HG03064 (cell line): ENCODE data around the gene BICDL2.
A peak's percentile ranks its signal among the peaks of the same experiment; 100 is the strongest.

ENCODE experiments used
- ATAC-seq: cut with Tn5 transposase; IDR thresholded peaks from one replicate; pipeline ENCODE4 v1.9.1; 2021; ENCODE audit warnings: low read depth; ENCODE audit not compliant: unreplicated experiment

Gene BICDL2

DNA sequence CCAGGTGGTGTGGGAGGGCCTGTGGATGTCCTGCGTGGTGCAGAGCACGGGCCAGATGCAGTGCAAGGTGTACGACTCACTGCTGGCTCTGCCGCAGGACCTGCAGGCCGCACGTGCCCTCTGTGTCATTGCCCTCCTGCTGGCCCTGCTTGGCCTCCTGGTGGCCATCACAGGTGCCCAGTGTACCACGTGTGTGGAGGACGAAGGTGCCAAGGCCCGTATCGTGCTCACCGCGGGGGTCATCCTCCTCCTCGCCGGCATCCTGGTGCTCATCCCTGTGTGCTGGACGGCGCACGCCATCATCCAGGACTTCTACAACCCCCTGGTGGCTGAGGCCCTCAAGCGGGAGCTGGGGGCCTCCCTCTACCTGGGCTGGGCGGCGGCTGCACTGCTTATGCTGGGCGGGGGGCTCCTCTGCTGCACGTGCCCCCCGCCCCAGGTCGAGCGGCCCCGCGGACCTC lies 23.2 kb downstream of the BICDL2 start:
- no peak for ATAC-seq

DNA sequence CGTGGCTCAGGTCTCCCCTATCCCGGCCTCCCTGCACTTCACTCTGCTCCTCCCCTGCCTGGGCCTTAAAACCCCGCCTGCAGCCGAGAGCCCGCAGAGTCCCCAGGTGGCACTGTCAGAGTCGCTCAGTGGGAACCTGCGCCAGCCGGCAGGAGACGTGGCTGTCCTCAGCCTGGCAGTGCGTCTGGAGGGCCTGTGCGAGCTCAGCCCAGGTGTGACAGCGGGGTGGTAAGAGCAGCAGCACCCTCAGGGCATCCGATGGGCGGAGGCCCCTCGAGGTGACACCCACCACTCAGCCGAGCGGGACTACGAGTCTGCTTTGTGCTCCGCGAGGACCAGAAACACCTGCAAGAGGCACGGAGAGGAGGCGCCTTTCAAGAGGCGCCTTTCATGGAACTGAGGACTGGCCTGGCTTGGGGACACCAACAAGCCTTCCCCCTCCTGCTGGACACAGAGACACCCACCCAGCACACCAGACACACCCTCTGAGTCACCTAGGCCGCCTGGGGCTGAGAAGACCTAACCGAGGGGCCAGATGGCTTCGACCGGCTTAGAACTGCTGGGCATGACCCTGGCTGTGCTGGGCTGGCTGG lies 23.8 kb downstream of the BICDL2 start, which contains the start of gene CLDN9:
Gene CLDN9 (plus strand): TSS at position 96 of the 593 bp plus-strand sequence. CDS start 440 bp downstream, at position 536.
- ATAC-seq, result no peak

DNA sequence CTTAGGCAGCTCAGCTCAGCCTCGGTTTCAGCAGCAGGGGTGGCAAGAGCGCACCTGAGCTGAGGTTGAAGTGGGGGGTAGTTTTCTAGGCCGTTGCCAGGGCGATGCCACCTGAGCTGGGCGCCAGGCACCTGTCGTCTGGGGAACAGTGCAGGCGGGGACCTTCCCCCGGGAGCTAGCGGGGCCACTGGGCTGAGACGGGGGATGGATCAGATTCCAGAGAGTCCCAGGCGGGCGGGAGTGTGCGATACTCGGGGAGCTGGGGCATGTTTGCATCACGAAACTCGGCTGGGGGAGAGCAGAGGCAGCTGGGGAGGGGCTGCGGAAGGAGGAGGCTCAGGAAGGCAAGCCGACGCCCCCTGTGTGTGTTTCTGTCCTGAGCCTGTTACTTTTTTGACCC lies 24.5 kb downstream of the BICDL2 start:
- no peak for ATAC-seq

DNA sequence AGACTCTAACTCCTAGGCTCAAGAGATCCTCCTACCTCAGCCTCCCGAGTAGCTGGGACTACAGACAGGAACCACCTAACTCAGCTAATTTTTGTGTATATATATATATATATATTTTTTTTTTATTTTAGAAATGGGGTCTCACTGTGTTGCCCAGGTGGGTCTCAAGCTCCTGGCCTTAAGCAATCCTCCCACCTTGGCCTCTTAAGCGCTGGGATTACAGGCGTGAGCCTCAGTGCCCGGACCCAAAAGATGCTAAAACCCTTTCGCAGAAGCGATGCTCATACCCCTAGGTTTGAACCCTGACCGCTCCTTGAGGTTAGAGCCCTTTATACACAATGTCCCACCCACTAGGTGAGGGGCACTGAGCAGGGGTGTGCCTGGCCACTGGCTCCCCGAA lies 26.2 kb downstream of the BICDL2 start:
- no peak for ATAC-seq

DNA sequence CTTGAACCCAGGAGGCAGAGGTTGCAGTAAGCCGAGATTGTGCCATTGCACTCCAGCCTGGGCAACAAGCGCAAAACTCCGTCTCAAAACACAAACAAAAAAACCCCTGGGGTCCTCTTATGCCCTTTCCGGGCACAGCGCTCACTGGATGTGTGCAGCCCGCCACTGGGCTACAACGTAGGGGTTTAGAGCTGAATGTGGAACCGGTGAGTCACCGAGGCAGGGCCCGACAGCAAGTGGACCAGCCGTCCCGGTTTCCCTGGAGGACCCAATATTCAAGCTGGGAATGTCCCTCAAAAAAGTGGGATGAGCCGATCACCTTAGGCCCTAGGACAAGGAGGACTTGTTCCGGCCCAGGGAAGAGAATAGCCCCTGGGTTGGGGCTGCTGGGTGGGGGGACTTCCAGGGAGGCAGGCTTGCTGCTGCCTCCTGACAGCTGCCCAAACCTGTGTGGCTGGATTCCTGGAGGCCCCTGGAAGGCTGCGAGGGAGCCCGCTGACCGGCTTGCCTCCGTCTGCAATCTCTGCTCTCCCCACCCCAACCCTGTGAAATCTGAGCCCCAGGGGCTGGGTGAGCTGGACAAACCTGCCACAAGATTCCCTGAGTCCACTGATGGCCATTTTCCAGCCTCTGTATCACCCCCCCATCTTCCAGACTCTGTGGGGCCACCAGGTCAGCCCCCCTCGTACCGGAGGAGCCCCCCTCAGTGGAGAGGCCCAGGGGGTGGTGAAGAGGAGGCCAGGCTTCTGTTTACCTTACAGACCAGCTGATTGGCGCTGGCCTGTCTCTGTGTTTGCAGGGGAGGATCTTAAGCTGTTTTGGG lies 27.0 kb downstream of the BICDL2 start:
- no peak for ATAC-seq

DNA sequence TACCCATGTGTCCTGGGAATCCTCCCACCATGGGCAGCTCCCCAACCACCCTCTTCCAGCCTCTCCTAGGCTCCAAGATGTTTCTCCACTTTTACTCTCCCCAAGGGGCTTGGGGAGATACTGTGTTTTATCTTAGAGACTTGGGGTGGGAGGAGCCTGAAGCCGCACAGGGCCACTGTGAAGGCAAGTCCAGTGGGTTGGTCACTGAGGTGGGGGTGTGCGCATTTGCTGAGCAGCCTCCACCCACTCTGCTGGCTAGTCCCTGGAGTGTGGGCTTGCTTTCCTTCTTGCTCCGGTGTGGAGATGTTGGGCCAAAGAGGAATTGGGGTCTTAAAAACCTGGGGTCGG lies 28.1 kb downstream of the BICDL2 start:
- no peak for ATAC-seq

DNA sequence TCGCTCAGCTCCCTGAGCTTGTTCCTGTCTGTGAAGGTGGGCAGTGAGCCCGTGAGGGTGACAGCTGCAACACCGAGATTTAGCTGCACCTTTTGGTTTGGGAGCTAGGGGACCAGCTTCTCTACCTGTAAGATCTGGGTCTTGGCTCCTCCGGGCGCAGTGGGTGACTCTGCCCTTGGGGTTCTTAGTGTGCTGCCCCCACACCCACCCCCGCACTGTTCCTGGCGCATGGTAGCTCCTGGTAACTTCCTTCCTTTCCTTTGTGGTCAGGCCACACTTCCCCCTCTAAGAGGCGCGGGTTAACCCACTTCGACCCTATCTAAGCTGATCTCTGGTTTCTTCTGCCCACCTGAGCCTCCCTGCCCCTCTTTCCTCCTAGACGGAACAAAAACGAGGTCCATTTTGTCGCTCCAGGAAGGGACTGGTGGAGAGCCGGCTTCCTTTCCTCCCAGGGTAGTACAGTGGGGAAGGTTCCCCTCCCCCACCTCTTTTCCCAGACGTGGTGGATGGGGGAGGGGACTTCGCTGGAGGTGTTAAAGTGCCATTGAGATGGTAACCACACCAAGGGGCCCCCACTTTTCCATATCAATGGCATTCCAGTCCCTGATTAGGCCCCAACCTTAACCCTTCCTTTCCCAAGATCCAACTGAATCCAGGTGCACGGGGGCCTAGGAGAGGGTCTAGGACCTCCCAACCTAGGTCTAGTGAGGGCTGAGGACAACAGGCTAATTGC lies 28.6 kb downstream of the BICDL2 start:
- ATAC-seq, result no peak

DNA sequence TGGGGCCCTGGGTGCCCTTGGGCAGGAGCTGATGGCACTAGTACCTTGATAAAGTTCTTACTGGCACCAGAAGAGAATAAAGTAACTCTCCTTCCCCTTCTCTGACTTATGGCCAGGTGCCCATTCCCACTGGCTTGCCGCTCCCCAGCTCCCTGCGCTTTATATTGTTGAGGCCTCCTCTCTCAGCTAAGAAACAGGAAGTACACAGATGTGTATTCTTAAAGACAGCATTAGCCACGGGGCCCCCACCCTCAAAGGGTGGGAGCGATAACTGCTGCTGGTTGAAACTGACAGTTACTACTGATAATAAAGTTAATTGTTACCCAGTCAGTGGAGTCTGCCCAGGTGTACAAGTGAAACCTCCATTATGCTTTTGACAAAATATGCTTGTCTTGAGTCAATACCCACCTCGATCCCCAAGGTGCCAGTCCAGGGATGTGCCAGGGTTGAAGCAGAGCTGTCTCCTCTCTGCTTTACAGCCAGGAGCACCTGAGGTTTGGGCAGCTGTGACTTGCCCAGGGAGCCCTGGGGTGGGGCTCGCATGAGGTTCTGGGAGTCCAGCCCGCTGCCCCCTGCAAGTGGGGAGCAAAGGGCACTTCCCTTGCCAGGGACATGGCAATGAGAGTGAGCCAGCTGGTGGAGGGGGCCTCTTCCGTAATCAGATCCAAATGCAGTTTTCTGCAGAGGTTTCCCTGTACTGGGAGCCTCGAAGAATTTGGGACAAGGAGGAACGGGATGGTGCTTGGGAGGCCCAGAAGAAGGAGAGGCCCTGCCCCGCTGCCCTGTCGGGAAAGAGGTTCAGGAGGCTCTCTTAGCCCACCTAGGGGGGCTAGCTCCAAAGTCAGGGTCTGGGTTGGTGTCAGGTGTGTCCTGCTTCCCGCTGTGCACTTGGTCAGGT lies 29.4 kb downstream of the BICDL2 start:
- ATAC-seq, result no peak

DNA sequence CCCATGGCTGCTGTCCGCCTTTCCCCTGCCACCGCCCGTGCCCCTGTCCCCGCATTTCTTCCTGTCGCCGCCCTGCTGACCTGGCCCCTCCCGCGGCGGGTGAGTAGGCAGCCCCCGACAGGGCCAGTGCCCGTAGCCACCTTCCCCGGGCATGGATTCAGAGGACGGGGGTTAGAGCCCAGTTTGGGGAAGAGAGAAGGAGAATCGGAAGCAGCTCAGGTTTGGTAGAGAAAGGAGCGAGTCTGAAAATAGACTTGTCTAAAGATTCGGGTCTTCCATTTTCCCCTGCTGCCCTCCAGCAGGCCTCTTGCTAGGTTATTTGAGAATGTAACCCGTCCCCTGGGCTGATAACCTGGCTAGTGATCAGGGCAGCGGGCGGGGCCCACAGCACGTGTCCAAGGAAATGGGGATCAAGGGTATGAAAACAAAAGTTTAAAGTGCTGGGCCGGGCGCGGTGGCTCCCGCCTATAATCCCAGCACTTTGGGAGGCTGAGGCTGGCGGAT lies 31.9 kb downstream of the BICDL2 start:
- no peak for ATAC-seq

DNA sequence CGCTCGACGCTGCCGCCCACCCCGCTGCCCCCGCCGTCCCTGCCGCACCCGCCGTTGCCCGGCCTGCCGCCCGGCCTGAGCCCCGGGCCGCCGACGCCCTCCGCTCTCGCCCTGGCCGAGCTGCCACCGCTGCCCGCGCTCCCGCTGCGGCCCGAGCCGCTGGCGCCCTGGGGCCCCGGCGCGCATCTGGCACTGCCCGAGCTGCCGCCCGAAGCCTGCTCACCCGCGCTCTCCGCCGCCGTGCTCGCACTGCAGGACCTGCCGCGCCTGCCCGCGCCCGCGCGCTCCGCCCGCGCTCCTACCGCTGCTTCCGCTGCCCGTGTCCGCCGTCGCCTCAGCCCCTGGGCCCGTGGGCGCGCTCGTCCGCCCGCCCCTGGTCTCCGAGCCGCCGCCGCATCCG lies 32.4 kb downstream of the BICDL2 start:
- no peak for ATAC-seq

DNA sequence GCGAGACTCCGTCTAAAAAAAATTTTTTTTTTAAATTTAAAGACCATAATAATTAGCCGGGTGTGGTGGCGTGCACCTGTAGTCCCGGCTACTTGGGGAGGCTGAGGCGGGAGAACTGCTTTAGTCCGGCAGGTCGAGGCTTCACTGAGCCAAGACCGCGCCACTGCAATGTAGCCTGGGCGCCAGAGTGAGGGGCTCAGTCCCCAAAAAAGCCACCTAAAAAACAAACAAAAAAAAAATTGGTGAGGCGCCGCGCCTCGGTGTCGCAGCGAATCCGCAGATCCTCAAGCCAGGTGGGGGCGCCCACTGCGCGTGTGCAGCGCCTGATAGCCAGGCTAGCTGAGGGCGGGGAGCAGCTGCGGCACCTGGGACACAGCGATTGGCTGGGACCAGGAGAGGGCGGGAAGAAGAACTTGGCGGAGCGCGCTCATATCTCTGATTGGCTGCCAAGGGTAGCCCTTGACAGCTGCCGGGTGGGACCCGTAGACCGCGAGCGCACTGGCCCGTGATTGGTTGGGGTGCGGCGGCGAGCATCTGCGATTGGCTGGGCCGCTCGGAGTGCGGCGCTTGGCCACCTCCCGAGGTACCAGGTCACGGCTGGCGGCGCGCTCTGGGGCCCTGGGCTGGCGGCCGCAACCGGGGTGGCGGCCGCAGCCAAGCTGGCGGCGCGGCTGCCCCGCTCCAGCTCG lies 33.0 kb downstream of the BICDL2 start:
- ATAC-seq, result peak; percentile 93

DNA sequence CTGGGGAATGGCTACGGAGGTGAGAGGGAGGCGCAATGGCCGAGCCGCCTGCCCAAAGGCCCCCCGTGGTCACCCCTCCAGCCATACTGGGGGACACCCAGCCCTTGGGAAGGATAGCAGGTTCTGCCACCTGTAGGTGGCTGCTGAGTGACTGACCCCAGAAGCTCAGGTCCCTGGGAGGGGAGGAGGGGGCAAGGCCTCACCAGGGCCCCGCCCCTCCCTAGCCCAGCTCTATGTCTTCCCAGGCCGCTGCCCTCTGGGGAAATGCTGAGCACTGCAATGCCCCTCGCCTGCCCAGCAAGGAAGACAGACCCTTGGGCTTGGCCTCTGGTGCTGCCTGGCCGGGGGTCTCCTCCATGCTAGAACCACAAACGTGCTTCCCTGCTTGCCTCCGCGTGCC lies 35.4 kb downstream of the BICDL2 start:
- ATAC-seq, result no peak

DNA sequence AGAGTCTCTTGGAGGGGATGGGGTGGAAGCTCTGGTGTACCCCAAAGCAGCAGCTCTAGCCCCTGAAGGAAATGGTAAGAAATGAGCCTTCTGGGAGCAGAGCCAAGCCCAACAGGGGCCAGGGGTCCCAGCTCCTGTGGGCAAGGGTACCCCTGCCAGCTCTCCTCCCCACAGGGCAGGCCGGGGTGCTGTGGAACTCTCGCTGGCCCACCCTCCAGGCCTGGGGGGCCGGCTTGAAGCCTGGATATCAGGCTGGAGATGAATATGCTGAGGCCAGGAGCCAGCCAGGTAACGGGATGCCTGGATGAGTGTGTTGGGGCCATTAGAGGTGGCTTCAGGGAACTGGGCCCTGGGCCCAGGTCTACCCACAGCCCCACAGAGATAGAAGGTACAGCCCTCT lies 36.2 kb downstream of the BICDL2 start:
- no peak for ATAC-seq

DNA sequence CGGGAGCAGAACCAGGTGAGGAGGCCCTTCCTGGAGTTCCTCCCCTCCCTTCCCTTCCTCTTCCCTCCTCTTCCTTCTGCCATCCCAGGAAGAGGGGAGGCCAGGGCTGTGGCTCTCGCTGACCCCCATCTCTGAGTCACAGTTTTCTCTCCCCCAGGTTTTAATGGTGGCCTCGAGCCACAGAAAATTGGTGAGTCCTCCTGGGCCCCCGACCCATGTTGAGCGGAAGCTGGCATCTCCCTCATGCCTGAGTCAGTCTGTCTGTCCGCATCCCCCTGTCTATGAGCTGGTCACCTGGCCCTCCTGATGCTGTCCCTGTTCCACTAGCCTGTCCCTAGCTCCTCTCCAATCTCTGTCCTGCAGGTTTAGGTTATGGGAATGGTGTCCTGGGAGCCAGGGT lies 36.8 kb downstream of the BICDL2 start:
- ATAC-seq, result no peak

DNA sequence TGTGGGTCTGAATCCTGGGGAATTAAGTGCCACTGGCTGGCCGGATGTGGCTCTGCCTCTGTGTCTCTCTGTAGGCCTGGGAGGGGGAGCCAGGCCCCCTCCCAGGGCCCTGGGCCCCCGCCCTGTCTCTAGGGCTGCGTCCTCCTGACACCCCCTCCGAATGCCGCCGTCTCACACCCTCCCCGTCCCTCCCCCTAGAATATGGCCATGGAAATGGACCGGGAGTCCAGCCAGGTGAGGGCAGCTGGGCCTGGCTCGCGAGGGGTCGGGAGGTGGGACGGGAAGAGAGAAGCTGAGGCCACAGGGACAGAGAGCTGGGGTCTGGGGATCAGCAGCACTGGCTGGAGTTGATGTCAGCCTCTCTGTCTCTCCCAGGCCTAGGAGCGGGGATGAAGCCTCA lies 40.4 kb downstream of the BICDL2 start:
- no peak for ATAC-seq

DNA sequence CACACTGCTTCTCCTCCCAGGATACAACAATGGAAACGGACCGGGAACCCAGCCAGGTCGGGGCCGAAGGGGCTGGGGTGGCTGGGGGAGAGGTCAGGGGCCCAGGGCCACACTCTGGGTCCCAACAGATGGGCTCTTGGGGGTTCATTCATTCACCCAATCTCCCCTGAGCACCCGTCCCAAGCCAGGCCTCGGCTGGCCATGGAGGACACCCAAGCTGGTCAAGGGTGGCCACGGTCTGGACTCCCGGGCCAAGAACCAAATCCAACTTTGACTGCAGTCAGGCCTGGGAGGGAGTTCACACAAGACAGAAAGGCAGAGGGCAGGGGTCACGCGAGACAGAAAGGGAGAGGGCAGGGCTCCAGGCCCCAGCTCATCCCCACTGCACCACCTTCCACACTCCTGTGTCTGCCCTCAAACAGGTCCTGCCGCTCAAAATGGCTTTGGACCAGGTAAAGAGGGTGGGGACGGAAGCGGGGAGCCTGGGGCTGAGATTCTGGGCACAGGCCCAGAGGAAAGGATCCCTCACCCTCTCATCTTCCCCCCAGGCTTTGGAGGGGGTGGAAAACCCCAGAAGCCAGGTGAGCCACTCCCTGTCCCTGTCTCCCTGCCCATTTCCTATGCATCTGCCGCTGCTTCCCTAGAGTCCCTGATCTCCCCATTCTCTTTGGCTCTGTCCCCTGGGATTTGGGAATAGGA lies 44.2 kb downstream of the BICDL2 start:
- no peak for ATAC-seq

DNA sequence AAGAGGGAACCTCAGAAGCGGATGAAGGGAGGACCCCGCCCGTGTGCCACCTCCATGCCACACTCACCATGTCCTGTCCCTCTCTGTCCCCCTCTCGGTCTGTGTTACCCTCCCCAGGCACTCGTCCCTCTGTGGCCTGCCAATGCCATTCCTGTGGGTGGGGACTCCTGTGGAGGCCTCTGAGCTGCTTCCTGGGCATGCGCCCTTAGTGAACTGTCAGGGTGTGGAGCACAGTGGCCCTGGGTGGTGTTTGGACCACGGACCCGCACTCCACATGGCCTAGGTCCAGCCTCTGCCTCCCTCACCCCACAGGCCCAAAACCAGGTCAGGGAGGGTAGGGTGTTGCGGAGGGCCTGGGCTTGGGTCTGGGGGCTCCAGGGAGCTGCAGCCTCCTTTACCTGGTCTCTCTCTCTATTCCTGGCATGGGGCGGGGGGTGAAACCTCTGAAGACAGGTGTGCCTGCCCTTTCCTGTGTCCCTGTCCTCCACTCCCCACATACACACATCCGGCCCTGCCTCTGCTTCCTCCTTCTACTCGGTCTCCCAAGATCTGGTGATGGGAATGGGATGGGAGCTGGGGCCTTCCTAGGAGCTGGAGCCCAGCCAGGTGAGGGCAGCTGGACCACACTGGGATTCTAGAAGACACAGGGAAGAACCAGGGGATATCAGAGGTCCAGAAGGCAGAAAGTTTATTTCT lies 45.0 kb downstream of the BICDL2 start:
- ATAC-seq, result no peak

DNA sequence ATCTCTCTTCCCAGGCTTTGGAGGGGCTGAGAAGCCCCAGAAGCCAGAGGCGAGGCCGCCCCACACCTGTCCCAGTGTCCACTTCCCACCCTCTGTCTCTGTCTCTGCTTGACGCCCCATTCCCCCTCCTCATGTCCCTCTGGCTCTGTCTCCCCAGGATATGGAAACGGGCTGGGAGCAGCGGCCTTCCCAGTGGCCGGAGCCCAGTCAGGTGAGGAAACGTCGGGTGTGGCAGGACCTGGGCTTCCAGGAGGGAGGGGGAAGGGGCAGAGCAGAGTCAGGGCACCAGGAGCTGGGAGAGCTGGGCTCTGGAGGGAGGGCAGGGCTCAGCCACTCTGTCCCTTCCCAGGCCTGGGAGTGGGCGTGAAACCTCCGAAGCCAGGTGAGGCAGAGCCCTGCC lies 45.9 kb downstream of the BICDL2 start:
- ATAC-seq, result no peak
